D721Med (cell line): ENCODE results near the gene CD86.

Source experiments
- DNase-seq: peaks from one replicate; pipeline ENCODE4 v3.0.0; 2011; ENCODE audit warnings: low spot score; ENCODE audit not compliant: insufficient read length
- FAIRE-seq: peaks from 2 replicates; lab custom pipeline; 2011; peaks lifted over from hg19 to GRCh38; lab: Jason Lieb, UNC
- CTCF ChIP-seq: IDR thresholded peaks from 2 replicates; pipeline ENCODE4 v1.5.1; 2012; ENCODE audit warnings: mild to moderate bottlenecking, control low read depth; ENCODE audit not compliant: insufficient read depth; ENCODE audit errors: missing control alignments

Gene CD86

GRCh38 chr3:122080207-122080587, 25.0 kb downstream of the CD86 start:
- DNase-seq, result no peak
- TF ChIP-seq CTCF, result no peak
- FAIRE-seq, result no peak

- FAIRE-seq (no peak), DNase-seq (no peak)
- no peak for TF ChIP-seq CTCF
These were observed 26.5 kb downstream of the CD86 start for GRCh38 chr3:122081543-122082247.

- no peak for FAIRE-seq
- no peak for TF ChIP-seq CTCF
- no peak for DNase-seq
These were observed 27.2 kb downstream of the CD86 start for GRCh38 chr3:122082357-122082756.

GRCh38 chr3:122084799-122085198, 29.6 kb downstream of the CD86 start:
- FAIRE-seq (no peak), DNase-seq (no peak)
- no peak for TF ChIP-seq CTCF

- no peak for DNase-seq
- no peak for TF ChIP-seq CTCF
- FAIRE-seq, result no peak
These were observed 30.5 kb downstream of the CD86 start for GRCh38 chr3:122085673-122086072.

- TF ChIP-seq CTCF, result no peak
- FAIRE-seq (no peak), DNase-seq (no peak)
These were observed 33.4 kb downstream of the CD86 start for GRCh38 chr3:122088531-122088930.

- FAIRE-seq, result no peak
- DNase-seq, result no peak
- TF ChIP-seq CTCF, result no peak
These were observed 36.6 kb downstream of the CD86 start for GRCh38 chr3:122091602-122092295.
